ENCODE measurements around the gene ADGRA3.

The ADGRA3 gene

GRCh38 chr4:22504922-22505321 is 10.9 kb downstream of the ADGRA3 start:
- no peak for DNase-seq

GRCh38 chr4:22504447-22504846 is 11.4 kb downstream of the ADGRA3 start:
- no peak for DNase-seq

GRCh38 chr4:22502895-22503814 is 12.7 kb downstream of the ADGRA3 start:
- DNase-seq: no peak

DNA sequence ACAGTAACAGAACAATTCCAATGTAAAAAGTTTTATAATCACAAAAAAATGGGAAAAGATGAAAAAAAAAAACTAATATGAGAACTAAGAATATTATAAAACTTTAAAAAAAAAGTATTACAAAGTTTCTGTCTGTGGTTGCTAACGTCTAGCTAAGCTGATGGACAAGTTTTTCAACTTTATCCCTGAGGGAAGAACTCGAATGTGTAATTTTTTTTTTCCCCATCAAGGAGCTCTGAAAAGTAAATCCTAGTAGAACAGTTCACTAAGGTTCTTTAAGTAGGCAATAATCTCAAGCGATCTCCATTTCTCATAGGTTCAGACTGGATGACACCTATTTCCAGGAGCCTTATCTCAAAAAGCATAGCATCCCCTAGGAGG is 14.2 kb downstream of the ADGRA3 start:
- DNase-seq: no peak

DNA sequence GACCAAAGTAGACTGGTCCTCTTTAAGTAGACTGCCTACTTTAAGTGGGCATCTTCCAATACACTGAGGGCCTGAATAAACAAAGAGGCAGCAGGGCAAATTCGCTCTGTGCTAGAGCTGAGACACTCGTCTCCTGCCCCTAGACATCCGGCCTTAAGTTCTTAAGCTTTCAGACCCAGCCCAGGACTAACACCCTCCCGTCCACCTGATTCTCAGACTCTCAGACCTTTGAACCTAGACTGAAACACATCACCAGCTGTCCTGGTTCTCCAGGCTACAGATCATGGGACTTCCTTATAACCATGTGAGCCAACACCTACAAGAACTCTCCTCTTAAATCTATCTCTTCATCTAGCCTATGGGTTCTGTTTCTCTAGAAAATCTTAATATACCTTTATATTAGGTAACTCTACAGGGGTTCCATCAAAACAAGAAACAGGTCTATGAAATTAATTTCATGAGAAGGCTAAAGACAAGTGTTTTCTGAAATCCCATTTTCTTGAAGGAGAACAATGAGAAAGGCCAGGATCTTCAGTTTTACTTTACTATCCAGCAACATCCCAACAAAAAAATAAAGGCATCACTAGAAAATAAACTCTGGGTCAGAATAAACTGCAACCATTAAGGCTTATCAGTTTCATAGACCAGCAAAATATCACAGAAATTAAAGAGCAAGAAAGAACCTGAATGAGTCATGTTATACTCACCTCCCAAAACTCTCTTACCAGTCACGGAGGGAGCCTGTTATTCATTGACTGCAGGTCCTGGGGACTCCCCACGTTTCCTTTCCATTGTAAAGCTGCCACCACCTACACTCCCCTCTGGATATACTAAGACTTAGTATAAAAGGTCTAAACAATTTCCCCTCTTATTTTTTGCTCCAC is 14.8 kb downstream of the ADGRA3 start:
- DNase-seq: no peak

- DNase-seq: no peak
These were observed 15.7 kb downstream of the ADGRA3 start for GRCh38 chr4:22500128-22500611.

GRCh38 chr4:22498866-22499265 is 17.0 kb downstream of the ADGRA3 start:
- no peak for DNase-seq

GRCh38 chr4:22496165-22496813 is 19.6 kb downstream of the ADGRA3 start:
- DNase-seq: no peak

- DNase-seq: no peak
These were observed 22.3 kb downstream of the ADGRA3 start for GRCh38 chr4:22493523-22493922.

- DNase-seq: no peak
These were observed 22.9 kb downstream of the ADGRA3 start for GRCh38 chr4:22492987-22493386.

DNA sequence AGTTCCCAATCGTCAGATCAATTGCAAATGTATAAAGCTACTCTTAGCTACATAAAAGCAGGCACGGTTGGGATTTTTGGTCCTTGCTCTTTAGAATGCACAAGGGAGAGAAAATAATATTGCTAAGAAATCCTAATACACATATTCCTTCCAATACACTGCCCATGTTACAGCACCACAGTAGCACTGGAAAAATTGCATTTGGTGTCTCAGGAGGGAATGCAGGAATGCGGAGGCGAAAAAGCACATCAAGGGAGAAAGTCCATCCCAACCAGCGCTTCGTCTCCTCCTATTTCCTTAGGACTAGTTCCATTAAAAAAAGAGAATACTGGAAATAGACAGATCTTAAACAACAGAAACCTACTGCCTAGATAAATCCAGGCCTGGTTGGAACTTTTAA is 23.9 kb downstream of the ADGRA3 start:
- DNase-seq: no peak

GRCh38 chr4:22490718-22491315 is 25.0 kb downstream of the ADGRA3 start:
- DNase-seq: no peak

GRCh38 chr4:22488106-22488505 is 27.8 kb downstream of the ADGRA3 start:
- DNase-seq: no peak

GRCh38 chr4:22487328-22487727 is 28.5 kb downstream of the ADGRA3 start:
- DNase-seq: no peak

DNA sequence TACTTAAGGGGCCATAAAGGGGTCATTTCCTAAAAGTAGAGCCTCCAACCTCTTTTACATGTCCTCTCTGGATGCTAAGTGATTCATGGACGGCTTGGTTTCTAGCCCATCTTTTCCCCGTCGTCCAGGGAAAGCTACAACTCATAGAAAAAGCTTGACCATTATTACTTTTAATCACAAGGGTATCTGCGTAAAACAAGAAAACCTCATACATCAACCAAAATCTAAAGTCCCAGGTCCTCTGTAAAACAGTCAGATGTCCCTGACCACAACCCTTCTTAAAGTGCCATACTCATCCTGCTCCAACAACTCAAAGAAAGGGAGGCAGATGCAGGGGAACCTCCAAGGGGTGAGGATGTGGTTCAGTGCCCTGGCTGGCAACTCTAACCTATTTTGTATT is 29.6 kb downstream of the ADGRA3 start:
- no peak for DNase-seq

DNA sequence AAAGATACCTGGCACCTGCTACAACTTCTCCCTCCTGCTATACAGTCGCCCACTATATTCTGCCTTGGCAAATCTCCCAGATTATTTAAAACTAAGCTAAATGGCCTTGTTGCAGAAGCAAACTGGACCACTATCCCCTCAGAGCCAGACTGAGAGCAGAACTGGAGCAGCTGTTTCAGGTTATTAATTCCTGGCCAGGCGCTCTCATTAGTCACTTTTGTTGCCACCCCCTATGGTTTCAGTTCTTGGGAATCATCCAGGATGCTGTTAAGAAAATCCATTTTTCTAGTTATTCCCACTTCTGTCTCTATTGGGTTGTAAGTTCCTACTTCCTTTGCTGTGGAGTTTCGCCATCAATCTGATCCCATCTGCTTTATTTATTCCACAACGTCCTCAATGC is 30.1 kb downstream of the ADGRA3 start:
- no peak for DNase-seq

- no peak for DNase-seq
These were observed 32.3 kb downstream of the ADGRA3 start for GRCh38 chr4:22483551-22483981.

DNA sequence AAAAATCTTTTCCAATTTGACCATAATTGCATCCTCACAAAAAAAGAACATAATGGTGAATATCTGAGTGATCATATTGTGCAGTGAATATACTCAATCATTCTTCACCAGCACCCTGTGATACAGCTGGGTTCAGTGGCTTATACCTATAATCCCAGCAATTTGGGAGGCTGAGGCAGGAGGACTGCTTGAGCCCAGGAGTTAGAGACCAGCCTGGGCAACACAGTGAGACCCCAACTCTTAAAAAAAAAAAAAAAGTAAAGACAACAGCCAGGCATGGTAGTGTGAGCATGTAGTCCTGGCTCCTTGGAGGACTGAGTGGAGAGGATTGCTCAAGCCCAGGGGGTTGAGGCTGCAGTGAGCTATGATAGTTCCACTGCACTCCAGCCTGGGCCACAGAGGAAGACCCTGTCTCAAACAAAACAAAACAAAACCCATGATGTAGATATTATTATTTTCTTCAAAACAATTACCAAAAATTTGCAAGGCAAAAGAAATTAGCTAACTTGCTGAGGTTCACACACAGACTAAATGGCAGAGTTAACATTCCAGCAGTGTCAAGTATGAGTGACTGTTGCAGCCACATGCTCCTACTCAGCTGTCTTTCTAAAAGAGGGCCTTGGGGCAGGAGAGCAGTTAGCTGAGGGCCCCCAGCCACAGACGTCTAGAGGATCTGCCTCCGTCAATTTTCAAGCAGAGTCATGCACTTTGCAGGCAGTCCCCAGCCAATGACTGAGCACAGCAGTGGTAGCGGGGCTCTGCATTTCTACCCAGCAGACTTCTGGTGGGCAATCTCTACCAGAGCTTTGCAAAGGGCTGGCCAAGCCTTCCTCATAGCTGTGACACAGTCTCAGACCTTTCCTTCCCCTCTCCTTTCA is 33.4 kb downstream of the ADGRA3 start:
- no peak for DNase-seq

DNA sequence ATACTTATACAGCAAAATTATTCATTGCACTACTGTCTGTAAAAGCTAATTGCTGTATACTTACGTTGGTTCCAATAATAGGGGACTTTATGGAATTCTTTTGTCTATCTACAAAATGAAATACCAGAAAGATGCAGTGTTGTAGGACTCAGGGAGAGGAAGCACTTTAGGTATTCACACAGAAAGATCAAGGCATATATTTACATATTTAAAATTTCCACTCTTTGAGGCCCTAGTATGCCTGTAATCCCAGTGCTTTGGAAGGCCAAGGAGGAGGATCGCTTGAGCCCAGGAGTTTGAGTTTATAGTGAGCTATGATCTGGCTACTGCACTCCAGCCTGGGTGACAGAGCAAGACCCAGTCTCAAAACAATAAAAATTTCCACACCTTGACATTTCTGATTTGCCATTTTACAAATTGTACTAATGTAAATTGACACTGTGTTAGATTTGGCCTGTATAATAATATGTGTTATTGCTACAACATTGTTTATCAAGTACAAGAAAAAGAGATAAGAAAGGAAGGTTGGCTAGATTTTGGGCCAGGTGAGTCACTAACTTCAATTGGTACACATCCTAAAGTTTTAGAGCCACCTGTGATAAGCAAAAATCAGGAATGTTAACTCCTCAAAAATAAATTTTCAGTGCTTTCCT is 35.1 kb downstream of the ADGRA3 start:
- DNase-seq: no peak

GRCh38 chr4:22478426-22478825 is 37.4 kb downstream of the ADGRA3 start:
- DNase-seq: no peak

- no peak for DNase-seq
These were observed 38.1 kb downstream of the ADGRA3 start for GRCh38 chr4:22477813-22478182.
